Measurements from ENCODE around the gene HTT. TPM values are rescaled to one million over a fixed set of nuclear protein-coding genes. Genes with fewer than 3 reads are reported as not detected.

HTT gene
- total RNA-seq, 2 experiments from 2014 or later: 56.9 to 62.6 TPM

GRCh38 chr4:3239998-3240920, 165.8 kb downstream of the HTT start:
- intact Hi-C loops (cut with DNase I, micrococcal nuclease): no loop called here
- H3K4me3 ChIP-seq (ENCODE audit: low read length): no peak overlapping the region
- Mint-ChIP-seq H3K27me3 (no peaks in the 10 kb centered on the region), H3K4me3 (no peak overlapping the region), H3K36me3 (ENCODE audit: low read depth) (peaks cover 49% of the 10 kb centered on the region), H3K27ac (no peak overlapping the region), H3K9me3 (no peaks in the 10 kb centered on the region), H3K4me1 (ENCODE audit: low read depth) (peaks cover 18% of the 10 kb centered on the region)
- H3K36me3 ChIP-seq (ENCODE audit: insufficient read depth, low read length): peaks cover 41% of the 10 kb centered on the region
- CTCF ChIA-PET: no interaction called here
- H3K4me1 ChIP-seq (ENCODE audit: insufficient read depth, low read length): peaks cover 9% of the 10 kb centered on the region
- ATAC-seq (ENCODE audit: poor library complexity): no peak
- H3K9me3 ChIP-seq (ENCODE audit: control insufficient read depth in 1 of 2, insufficient read depth in 1 of 2, low read length in 2 of 2): no peaks in the 10 kb centered on the region
- TF ChIP-seq, protein P1, sequence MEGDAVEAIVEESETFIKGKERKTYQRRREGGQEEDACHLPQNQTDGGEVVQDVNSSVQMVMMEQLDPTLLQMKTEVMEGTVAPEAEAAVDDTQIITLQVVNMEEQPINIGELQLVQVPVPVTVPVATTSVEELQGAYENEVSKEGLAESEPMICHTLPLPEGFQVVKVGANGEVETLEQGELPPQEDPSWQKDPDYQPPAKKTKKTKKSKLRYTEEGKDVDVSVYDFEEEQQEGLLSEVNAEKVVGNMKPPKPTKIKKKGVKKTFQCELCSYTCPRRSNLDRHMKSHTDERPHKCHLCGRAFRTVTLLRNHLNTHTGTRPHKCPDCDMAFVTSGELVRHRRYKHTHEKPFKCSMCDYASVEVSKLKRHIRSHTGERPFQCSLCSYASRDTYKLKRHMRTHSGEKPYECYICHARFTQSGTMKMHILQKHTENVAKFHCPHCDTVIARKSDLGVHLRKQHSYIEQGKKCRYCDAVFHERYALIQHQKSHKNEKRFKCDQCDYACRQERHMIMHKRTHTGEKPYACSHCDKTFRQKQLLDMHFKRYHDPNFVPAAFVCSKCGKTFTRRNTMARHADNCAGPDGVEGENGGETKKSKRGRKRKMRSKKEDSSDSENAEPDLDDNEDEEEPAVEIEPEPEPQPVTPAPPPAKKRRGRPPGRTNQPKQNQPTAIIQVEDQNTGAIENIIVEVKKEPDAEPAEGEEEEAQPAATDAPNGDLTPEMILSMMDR (IDR thresholded peaks at IDR 0.05): no peak
- H3K27me3 ChIP-seq (ENCODE audit: control insufficient read depth in 1 of 2, insufficient read depth in 2 of 2, low read length in 2 of 2): no peaks in the 10 kb centered on the region
- DNase-seq: no peak
- POLR2A ChIA-PET: no interaction called here
- no peak overlapping the region for H3K27ac ChIP-seq (ENCODE audit: low read depth in 1 of 2, low read length in 2 of 2)

GRCh38 chr4:3240936-3241522, 166.5 kb downstream of the HTT start:
- intact Hi-C loops (cut with DNase I, micrococcal nuclease): no loop called here
- ChIA-PET POLR2A (no interaction called here), CTCF (no interaction called here)
- Histone ChIP-seq H3K36me3 (ENCODE audit: insufficient read depth, low read length) (peaks cover 35% of the 10 kb centered on the region), H3K27me3 (ENCODE audit: control insufficient read depth in 1 of 2, insufficient read depth in 2 of 2, low read length in 2 of 2) (no peaks in the 10 kb centered on the region), H3K4me3 (ENCODE audit: low read length) (no peak overlapping the region), H3K27ac (ENCODE audit: low read depth in 1 of 2, low read length in 2 of 2) (no peak overlapping the region), H3K4me1 (ENCODE audit: insufficient read depth, low read length) (peaks cover 9% of the 10 kb centered on the region), H3K9me3 (ENCODE audit: control insufficient read depth in 1 of 2, insufficient read depth in 1 of 2, low read length in 2 of 2) (no peaks in the 10 kb centered on the region)
- Mint-ChIP-seq H3K27me3 (no peaks in the 10 kb centered on the region), H3K9me3 (no peaks in the 10 kb centered on the region), H3K36me3 (ENCODE audit: low read depth) (peaks cover 45% of the 10 kb centered on the region), H3K4me3 (no peak overlapping the region), H3K27ac (no peak overlapping the region), H3K4me1 (ENCODE audit: low read depth) (peaks cover 18% of the 10 kb centered on the region)
- DNase-seq (no peak), ATAC-seq (ENCODE audit: poor library complexity) (no peak)
- TF ChIP-seq, protein P1 (IDR thresholded peaks at IDR 0.05): no peak

DNA sequence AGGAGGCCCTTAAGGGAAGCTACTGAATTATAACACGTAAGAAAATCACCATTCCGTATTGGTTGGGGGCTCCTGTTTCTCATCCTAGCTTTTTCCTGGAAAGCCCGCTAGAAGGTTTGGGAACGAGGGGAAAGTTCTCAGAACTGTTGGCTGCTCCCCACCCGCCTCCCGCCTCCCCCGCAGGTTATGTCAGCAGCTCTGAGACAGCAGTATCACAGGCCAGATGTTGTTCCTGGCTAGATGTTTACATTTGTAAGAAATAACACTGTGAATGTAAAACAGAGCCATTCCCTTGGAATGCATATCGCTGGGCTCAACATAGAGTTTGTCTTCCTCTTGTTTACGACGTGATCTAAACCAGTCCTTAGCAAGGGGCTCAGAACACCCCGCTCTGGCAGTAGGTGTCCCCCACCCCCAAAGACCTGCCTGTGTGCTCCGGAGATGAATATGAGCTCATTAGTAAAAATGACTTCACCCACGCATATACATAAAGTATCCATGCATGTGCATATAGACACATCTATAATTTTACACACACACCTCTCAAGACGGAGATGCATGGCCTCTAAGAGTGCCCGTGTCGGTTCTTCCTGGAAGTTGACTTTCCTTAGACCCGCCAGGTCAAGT, 167.5 kb downstream of the HTT start:
- no peak overlapping the region for H3K4me3 ChIP-seq (ENCODE audit: low read length)
- peaks cover 9% of the 10 kb centered on the region for H3K4me1 ChIP-seq (ENCODE audit: insufficient read depth, low read length)
- TF ChIP-seq, protein P1 (IDR thresholded peaks at IDR 0.05): no peak
- DNase-seq: no peak
- Mint-ChIP-seq H3K9me3 (no peaks in the 10 kb centered on the region), H3K4me1 (ENCODE audit: low read depth) (peaks cover 18% of the 10 kb centered on the region), H3K27ac (peak overlapping the region; percentile 51), H3K36me3 (ENCODE audit: low read depth) (peaks cover 40% of the 10 kb centered on the region), H3K27me3 (no peaks in the 10 kb centered on the region), H3K4me3 (no peak overlapping the region)
- intact Hi-C loops (cut with DNase I, micrococcal nuclease): no loop called here
- ChIA-PET POLR2A (no interaction called here), CTCF (no interaction called here)
- no peak for ATAC-seq (ENCODE audit: poor library complexity)
- H3K9me3 ChIP-seq (ENCODE audit: control insufficient read depth in 1 of 2, insufficient read depth in 1 of 2, low read length in 2 of 2): no peaks in the 10 kb centered on the region
- H3K36me3 ChIP-seq (ENCODE audit: insufficient read depth, low read length): peaks cover 30% of the 10 kb centered on the region
- H3K27me3 ChIP-seq (ENCODE audit: control insufficient read depth in 1 of 2, insufficient read depth in 2 of 2, low read length in 2 of 2): no peaks in the 10 kb centered on the region
- no peak overlapping the region for H3K27ac ChIP-seq (ENCODE audit: low read depth in 1 of 2, low read length in 2 of 2)
